ENCODE measurements around the gene TEX51.

TEX51 gene

DNA sequence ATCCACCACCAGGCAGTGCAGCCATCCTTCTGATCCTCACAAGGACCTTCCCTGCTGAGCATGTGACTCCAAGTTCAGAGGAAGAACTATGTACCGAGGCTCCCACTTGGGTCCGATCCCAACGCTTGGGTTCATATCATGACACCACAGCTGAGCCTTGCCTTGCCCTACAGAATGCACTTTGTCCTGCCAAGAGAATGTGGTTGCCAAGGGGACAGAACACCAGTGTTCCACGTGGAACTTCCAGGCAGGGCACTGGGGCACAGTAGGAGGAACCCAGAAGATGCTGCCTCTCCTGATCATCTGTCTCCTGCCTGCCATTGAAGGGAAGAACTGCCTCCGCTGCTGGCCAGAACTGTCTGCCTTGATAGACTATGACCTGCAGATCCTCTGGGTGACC, at the start of gene TEX51:
Gene TEX51, plus strand, starts transcription at position 255 of the 400 bp plus-strand sequence. Its CDS starts 29 bp downstream, at position 284.
- no peak for DNase-seq (ENCODE audit: low read depth)

DNA sequence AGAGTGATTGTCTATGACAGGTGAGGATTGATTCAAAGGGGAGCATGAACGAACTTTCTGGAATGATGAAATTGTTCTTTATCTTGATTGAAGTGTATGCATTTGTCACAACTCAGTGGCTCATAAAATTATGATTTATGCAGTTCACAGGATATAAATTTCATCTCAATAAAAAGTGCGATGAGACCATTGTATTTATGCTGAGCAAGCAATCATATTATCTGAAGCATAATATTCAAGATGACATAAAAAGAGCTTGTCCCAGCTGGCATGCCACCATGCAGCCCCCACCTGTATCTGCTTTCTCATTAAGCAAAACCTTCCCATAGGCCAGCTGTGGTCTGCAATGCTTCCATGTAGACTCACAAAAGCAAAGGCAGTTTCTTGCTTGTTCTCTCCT, 49.6 kb upstream of the TEX51 start:
- DNase-seq (ENCODE audit: low read depth), result no peak

DNA sequence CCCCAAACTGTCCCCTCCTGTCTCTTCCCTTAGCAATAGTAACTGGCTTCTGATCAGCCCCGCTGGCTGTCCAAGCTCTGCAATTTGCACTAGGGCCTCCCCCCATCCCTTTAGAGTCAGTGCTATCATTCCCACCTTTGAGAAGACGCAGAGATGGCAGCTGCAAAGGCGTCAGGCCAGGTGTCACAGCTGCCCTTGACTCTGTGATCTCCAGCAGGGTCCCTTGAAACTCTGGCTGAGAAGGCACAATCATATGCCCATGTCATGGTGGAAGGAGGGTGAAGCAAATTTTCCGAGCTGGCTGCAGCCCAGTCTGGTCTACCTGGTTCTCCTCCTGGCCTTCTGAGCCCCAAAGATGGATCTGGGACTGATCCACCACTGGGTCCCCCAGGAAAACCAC, 49.2 kb upstream of the TEX51 start:
- no peak for DNase-seq (ENCODE audit: low read depth)

DNA sequence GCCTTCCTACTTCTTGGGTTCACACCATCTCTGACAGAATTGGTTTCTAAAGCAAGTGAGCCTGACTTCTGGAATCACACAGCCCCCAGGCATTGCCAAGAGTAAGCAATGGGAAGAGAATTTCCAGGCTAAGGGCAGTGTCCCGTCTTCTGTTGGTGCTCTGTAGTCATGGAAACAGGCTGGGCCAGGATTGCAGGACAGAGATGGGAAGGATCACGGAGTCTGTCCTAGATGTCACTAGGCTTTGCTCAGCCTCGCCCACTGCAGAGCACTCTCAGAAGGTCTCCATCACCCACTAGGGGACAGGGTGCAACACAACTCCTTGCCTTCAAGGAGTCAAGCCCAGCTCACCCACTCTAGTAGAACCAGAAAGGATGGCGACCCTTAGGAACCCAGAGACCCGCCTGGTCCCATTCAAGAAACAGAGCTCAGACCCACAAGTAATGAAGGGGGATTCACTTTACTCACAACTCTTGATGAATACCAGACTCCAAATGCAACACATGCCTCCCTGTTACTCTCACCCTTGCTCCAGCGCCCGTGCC, 48.6 kb upstream of the TEX51 start:
- no peak for DNase-seq (ENCODE audit: low read depth)

DNA sequence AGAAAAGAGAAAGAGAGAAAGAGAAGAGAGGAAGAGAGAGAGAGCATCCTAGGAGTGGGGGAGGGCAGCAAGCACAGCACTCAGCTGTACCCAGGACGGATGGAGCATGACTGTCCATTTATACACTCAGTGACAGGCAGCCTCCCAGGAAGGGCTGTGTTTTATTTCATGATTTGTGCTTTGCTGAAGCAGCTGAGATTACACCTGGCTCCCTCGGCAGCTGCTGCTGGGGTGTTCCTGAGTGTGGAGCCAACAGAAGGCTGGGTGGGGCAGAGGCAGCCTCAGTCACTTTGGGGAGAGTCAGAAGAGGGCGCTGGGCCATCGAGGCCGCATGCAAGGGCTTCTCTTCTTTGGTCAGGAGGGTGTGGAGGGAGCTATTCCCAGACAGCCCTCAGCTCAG, 47.8 kb upstream of the TEX51 start:
- DNase-seq (ENCODE audit: low read depth), result no peak

DNA sequence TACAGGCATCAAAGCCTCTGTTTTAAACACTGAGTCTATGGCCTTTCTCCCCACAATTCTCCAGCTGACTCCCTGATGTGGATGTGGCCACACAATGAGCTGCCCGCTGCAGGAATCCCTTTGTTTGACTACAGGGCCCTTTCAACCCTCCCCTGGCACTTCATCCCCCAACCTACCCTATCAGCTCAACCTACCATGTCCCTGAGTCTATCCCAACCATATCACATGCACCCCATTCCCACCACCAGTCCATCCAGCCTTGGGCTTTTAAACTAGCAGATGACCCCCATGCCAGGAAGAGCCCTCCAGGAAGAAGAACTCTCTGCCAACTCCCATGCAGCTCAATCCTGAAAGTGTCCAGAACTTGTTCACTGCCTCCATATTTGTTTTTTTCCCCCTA, 46.9 kb upstream of the TEX51 start:
- no peak for DNase-seq (ENCODE audit: low read depth)

DNA sequence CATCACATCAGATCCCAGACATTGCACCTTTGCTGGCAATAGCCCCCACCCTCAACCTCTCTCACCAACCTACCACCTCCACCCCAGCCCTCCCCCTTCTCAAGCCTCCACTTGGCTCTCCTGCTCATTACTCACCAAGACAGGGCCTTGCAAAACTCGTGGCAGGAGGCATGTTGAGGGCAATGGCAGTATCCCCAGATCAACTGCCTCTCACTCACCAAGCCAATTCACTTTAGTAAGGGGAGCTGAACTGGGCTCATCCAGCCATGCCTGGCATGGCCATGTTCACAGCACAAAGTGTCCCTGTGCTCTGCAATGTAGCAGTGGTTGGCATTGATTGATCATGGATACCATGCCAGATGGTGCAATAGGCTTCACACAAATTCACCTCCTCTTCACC, 46.3 kb upstream of the TEX51 start:
- no peak for DNase-seq (ENCODE audit: low read depth)

DNA sequence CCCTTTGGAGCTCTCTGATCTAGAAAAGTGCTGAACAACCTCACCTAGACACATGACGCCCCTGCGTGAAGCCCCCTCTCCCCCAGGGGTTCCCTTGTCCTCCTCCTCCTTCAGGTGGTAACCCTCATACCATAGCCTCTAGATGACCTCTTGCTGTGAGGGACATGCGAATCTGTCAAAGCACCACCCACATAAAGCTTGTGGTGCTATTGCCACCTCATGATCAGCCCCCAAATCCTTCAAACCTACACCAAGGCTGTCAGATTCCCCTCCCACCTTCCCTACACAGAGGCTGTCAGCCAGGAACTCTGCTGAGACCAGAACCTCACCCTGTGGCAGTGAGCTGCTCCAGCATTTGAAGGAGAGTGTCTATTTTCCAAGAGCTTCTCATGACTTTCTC, 43.1 kb upstream of the TEX51 start:
- DNase-seq (ENCODE audit: low read depth), result no peak

DNA sequence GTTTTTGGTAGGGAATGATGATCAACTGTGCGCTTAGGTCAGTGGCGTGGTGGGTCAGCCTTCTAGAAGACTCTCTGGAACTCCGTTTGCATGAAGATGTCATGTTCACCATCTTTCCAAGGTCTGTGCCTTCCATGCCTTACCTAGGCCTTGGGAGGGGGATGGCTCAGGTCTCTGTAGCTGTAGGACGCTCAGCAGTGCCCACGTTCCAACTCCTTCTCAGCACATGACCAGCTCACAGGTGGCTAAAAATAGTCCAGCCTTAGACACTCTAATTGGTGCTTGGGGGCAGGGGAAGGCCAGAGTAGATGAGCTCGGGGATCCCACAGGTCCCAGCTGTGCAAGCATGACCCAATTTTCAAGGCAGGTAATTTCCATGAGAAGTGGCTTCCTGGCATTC, 42.3 kb upstream of the TEX51 start:
- DNase-seq (ENCODE audit: low read depth), result no peak

DNA sequence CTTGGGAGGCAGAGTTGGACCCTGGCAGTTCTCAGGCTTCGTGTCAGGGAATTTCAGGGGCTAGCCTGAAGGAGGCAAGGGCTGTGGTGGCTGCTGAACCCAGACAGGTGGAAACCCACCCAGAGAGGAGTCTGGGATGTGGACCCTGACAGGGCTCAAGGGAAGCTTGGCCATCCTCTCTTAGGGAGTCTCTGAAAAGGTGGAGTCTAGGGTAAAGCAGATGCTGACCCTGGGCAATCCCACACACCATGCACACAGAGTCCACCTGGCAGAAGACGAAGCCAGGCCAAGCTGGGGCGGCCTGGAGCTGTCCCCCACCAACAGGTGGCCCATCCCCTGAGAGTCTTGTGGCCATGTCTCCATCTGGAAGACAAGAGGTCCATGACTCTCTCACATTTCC, 41.2 kb upstream of the TEX51 start:
- DNase-seq (ENCODE audit: low read depth), result no peak

DNA sequence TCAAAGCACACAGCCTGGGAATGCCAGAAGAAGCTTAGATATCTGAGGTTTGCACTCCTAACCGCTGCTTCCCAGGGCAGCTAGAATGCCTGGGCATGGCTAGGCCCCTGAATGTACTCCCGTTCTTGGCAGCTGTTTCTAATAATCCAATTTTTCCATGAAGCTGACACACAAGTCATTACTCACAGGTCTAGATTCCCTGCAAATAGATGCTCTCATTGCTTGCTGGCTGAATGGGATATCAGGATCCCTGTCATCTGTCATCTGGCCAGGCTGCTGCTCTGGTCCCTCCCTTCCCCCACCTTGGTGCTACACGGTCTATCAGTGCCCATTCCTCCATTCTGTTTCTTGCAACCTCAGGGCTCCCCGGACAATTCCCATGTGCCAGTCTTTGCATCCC, 40.7 kb upstream of the TEX51 start:
- DNase-seq (ENCODE audit: low read depth), result no peak

DNA sequence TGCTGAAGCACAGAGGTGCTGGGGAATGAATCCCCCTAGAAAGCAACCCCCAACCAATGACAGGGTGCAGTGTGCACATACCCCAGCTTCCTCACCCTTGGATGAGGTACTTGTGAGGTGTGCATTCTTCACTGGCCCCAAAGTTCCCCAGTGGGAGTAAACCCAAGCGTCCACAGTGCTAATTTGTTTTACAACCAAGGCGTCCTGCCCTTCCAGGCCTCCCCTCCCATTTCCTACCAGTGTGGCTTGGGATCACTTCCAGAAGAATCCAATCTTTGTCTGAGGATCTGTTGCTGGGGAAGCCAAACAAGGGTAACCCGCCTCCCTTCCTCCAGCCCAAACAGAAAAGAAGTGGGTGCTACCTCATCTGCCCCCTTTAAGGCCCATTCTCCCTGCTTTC, 40.3 kb upstream of the TEX51 start:
- no peak for DNase-seq (ENCODE audit: low read depth)

DNA sequence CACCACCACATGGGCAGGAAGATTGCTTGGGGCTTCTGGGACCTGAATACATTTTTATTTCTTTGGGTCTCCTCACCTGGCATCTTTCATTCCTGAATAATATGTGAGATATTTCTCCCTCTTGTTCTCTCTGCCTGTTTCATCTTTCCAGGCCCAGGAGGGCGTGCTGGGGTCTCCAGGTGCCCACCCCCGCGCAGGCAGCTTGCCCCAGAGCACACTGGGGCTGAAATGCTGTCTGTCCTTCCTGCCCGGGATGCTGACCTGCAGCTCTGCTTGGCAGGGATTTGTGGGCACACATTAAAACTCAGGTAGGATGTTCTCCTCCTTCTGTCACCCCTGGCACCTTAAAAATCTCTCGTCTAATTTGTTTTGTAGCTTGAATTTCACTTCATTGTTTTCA, 39.7 kb upstream of the TEX51 start:
- DNase-seq (ENCODE audit: low read depth), result no peak

DNA sequence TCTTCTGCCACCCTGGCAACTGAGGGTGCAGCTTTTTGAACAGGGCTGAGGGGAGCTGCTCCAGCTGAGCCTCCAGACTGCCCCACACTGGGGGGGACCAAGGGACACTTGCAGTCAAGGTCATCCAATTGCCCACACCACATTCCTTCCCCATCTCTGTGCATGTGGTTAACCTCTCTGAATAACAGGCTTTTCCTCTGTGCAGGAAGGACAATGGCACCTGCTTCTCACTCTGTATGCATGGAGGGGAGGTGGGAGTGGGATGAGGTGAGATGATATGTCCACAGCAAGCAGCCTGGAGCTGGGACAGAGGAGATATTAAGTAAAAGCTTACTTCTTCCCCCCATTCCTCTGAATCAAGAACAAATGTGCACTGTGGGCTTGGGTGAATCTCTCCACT, 39.1 kb upstream of the TEX51 start:
- no peak for DNase-seq (ENCODE audit: low read depth)

DNA sequence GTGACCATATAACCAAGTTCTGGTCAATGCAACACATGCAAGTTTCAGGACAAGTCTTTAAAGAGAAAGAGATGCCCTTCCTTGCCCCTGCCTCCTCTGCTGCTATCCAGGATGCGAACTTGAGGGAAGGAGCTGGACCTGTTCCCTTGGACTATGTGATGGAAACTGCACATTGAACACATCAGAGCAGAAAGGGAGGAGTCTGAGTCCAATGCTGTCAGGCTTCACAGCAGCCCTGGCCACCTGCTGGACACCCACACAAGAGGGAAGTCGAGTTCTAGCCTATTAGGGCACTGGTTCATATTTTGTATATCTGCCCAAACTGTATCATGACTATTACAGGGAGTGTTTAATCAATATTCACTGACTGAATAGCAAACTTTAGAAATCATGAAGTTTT, 38.3 kb upstream of the TEX51 start:
- DNase-seq (ENCODE audit: low read depth), result no peak

DNA sequence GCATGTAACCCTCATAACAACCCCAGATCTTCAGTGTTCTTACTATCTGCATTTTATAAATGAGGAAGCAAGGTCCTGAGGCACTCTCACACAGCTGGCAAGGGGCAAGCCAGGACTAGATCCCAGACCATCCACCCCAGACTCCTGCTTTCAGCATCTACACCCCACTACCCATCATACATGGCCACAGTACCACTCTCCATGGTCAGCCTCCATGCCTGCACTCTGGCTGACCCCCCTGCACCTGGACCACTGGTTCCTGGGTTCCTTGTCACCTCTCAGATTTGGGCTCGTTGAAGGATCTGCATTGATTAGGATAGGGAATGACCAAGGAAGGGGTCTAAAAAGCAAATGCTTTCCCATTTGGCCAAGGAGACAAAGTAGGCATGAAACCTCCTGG, 36.0 kb upstream of the TEX51 start:
- DNase-seq (ENCODE audit: low read depth), result no peak

DNA sequence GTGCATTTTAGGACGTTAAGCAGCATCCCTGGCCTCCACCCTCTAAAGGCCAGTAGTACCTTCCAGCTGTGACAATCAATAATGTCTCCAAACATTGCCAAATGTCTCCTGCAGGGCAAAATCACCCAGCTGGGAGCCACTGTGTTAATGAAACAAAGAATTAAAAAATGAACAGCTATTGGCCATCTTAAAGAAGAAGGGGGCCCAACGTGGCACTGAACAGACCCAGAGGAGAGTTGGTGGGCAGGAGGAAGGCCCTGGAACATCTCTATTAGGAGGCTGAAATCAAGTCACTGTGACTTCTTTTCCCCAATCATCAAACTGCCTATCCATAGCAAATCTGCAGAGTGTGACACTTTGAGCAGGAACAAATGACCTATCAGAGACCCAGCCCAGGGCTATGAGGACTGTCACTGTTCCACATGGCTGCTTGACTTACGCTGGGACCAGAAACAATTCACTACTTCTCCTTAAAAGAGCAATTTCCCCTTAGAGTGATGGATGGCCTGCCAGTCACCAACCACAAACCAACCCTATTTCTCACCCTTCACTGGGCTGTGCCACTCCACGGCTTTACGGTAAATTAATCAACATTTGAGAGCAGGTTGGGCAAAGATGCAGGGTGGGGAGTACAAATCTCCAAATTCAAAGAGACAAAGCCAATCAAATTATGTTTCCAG, 35.2 kb upstream of the TEX51 start:
- no peak for DNase-seq (ENCODE audit: low read depth)

DNA sequence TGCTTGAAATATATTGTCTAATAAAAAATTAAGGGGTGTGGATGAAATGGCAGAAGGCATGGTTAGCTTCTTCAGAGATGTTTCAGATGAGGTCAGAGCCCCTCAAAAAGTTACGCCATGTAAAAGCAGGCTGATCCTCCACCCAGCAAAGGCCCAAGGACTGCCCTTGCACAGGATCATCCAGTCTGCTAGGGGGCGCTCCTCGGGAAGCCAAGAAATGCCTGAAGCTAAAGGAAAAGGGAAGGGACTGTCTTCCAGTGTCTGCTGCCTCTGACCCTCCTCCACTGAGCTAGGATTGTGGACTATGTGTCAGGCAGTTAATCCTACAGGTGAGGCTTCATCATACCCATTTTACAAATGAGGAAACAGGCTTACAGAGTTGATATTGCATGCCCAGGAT, 33.8 kb upstream of the TEX51 start:
- no peak for DNase-seq (ENCODE audit: low read depth)

DNA sequence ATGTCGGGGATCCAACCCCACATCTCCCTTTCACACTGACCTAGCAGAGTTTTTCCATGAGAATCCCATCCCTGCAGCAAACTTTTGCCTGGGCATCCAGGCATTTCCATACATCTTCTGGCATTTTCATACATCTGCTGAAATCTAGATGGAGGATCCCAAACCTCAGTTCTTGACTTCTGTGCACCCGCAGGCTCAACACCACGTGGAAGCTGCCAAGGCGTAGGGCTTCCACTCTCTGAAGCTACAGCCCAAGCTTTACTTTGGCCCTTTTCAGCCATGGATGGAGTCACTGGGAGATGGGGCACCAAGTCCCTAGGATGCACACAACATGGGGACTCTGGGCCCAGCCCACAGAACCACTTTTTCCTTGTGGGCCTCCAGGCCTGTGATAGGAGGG, 32.2 kb upstream of the TEX51 start:
- no peak for DNase-seq (ENCODE audit: low read depth)

DNA sequence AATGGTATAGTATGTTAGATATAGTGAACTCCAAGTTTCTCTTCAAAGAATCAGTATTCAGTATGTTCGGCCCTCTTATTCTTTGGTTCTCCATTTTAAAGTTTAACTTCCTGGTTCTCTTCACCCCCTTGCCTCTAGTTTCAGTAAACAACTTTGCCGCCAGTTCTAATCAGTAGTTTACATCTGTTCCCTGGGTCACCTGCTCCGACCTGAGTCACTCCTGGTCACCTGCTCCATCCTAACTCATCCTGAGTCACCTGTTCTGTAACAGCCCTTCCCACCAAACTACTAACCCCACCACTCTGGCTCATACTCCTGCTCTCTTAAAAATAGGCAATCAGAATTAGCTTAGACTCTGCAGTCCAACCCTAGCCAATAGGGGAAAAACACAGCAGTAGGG, 23.7 kb upstream of the TEX51 start:
- no peak for DNase-seq (ENCODE audit: low read depth)

DNA sequence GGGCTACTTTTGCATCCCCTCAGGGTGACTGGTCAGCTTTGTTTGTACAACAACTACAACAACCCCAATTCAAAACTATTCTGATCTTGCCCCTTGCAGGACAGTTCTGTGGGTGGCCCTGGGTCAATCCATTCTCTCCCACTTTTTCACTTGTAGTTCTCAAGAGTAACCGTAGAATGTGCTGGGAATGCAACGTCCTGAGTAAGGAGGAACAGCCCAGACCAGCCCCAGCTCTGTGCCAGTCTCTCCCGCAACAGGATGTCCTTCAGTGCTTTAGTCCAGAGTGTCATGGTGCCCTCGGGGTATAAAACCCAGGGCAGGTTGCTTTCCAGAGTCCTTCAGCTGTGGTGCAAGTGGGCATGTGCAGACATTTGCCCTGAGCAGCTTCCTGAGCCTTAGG, 22.1 kb upstream of the TEX51 start:
- no peak for DNase-seq (ENCODE audit: low read depth)

DNA sequence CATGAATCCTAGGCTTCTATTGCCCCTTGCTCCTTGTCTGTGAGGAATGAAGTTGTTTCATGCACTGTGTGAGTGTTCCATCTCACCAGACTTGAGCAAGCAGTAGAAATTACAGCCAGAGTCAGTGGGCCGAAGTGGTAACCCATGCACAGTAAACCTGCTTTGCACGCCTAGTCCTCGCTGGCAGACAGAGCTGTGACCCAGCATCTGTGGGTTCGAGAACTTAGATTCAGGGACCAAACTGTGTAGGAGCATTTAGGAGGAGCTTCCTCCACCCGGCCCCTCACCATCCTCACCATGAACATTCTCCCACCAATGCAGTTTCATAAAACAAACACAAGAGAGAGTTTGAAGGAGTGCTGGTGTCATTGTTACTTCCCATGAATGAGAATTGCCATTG, 21.6 kb upstream of the TEX51 start:
- DNase-seq (ENCODE audit: low read depth), result no peak

DNA sequence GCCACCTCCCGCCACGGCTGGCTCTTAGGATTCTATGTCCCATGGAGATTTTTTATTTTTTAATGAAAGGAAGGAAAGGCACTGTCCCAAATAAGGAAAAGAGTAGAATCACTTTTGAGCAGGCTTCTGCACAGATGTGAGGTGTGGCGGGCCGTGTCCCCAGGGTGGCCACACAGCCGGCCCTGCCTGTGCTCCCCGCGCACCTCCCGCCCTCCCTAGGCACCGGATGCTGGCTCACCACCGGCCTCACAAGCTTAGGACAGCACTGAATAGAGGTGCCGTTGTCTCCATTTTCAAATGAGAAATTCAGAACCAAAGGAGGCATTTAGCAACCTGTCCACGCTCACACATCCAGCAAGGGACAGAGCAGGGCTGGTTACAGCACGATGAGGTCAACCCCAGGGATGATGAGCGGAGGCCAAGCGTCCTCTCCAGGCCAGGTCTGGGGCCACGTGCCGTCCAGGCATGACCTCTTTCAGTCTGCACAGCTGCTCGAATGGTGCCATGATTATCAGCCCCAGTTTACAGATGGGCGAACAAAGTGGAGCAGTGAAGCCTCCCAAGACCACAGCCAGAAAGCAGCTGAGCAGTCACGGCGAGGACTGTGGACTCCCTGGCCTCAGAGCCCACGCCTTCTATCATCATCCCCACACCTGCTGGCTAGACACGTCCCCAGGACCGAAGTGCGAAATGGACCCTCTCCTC, 20.7 kb upstream of the TEX51 start:
- DNase-seq (ENCODE audit: low read depth), result no peak

DNA sequence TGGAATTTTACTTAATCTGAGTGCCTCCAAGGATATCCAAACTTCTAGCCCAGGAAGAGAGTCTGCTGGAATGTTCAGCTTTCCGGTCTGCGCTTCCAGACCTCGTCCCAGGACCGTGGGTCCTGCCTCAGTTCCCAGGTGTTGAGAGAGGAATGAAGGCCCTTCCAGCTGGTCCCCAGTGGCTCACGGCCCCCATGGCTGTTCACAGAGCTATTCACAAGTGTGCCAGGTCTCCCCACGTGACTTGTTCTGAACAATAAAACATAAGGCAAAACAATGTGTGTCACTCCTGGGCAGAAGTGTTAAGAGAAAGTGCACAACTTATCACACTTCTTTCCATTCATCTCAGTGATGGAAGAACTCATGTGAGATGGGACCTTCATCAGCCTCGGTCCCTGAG, 20.1 kb upstream of the TEX51 start:
- DNase-seq (ENCODE audit: low read depth), result no peak
